ENCODE results near the gene KRTAP5-10.
A peak's percentile ranks its signal among the peaks of the same experiment; 100 is the strongest.
"Not testable (repeated sequence)": the region's sequence is repeated elsewhere in the genome, so short reads cannot be mapped to it uniquely, and the experiment has no call there.

- peak; percentile 20 for TF ChIP-seq CTCF (IDR thresholded peaks at IDR 0.05; ENCODE audit: insufficient read depth, low read length, poor library complexity, severe bottlenecking)
- not testable (repeated sequence) for TF ChIP-seq EZH2phosphoT487 (conservative IDR thresholded peaks at IDR 0.05; ENCODE audit: low read length)
Observed at GRCh38 chr11:71588822-71589545, 23.6 kb downstream of the KRTAP5-10 start.

Data from SU-DHL-6 (cell line).